SK-N-SH (cell line): ENCODE results near the gene GAB2.

Source experiments
- ELF1 ChIP-seq: IDR thresholded peaks from 2 replicates; pipeline ENCODE4 v1.4.0; 2012
- EZH2phosphoT487 ChIP-seq: fragments of 200-600 bp; sonication (generic); IDR thresholded peaks from 2 replicates; pipeline ENCODE4 v1.6.1; 2017; ENCODE audit warnings: low read depth, mixed run types, mild to moderate bottlenecking, antibody characterized with exemption, moderate library complexity, borderline replicate concordance
- NRF1 ChIP-seq: IDR thresholded peaks from 2 replicates; pipeline ENCODE4 v1.6.1; 2012; ENCODE audit warnings: low read depth, mild to moderate bottlenecking, low read length
- POLR2AphosphoS5 ChIP-seq: IDR thresholded peaks from 2 replicates; pipeline ENCODE4 v1.6.1; 2012; ENCODE audit warnings: low read depth, low read length
- RCOR1 ChIP-seq: fragments of 150-350 bp; IDR thresholded peaks from 2 replicates; pipeline ENCODE4 v1.6.1; 2017; ENCODE audit warnings: antibody characterized with exemption, low read length
- RXRA ChIP-seq: IDR thresholded peaks from 2 replicates; pipeline ENCODE4 v1.4.0; 2012; ENCODE audit warnings: low read depth, mild to moderate bottlenecking, borderline replicate concordance
- YY1 ChIP-seq: IDR thresholded peaks from 2 replicates; pipeline ENCODE4 v1.4.0; 2012; ENCODE audit warnings: low read depth, mild to moderate bottlenecking
- TF ChIP-seq, protein P1 (sequence below): fragments of 200-600 bp; sonication (generic); IDR thresholded peaks from 2 replicates; pipeline ENCODE4 v1.6.1; 2017; ENCODE audit warnings: antibody characterized with exemption, mild to moderate bottlenecking, moderate library complexity
- TF ChIP-seq, protein P2 (sequence below): IDR thresholded peaks from 2 replicates; pipeline ENCODE4 v1.6.1; 2012; ENCODE audit warnings: mild to moderate bottlenecking, low read depth, low read length, moderate library complexity

DNA sequence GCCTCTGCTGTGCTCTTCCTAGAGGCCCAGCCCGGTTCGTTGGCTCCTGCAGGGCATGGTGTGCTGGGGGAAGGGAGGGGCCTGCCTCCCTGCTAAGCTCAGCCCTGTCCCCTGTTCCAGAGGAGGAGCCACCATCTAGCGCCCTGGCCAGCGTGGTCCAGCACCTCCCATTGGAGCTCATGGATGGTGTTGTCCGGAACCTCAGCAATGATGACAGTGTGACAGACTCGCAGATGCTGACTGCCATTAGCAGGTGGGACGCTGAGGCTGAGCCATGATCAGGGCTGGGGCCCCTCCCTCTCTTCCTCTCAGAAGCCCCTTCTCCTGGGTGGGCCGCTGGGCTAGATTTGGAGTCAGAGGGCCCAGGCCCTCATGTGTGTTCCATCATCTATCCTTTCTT lies 219.8 kb downstream of the GAB2 start:
- TF ChIP-seq NRF1 (no peak), POLR2AphosphoS5 (no peak), EZH2phosphoT487 (no peak), RCOR1 (no peak), YY1 (no peak), ELF1 (no peak), RXRA (no peak)
- TF ChIP-seq, protein P1, sequence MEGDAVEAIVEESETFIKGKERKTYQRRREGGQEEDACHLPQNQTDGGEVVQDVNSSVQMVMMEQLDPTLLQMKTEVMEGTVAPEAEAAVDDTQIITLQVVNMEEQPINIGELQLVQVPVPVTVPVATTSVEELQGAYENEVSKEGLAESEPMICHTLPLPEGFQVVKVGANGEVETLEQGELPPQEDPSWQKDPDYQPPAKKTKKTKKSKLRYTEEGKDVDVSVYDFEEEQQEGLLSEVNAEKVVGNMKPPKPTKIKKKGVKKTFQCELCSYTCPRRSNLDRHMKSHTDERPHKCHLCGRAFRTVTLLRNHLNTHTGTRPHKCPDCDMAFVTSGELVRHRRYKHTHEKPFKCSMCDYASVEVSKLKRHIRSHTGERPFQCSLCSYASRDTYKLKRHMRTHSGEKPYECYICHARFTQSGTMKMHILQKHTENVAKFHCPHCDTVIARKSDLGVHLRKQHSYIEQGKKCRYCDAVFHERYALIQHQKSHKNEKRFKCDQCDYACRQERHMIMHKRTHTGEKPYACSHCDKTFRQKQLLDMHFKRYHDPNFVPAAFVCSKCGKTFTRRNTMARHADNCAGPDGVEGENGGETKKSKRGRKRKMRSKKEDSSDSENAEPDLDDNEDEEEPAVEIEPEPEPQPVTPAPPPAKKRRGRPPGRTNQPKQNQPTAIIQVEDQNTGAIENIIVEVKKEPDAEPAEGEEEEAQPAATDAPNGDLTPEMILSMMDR = no peak
- TF ChIP-seq, protein P2, sequence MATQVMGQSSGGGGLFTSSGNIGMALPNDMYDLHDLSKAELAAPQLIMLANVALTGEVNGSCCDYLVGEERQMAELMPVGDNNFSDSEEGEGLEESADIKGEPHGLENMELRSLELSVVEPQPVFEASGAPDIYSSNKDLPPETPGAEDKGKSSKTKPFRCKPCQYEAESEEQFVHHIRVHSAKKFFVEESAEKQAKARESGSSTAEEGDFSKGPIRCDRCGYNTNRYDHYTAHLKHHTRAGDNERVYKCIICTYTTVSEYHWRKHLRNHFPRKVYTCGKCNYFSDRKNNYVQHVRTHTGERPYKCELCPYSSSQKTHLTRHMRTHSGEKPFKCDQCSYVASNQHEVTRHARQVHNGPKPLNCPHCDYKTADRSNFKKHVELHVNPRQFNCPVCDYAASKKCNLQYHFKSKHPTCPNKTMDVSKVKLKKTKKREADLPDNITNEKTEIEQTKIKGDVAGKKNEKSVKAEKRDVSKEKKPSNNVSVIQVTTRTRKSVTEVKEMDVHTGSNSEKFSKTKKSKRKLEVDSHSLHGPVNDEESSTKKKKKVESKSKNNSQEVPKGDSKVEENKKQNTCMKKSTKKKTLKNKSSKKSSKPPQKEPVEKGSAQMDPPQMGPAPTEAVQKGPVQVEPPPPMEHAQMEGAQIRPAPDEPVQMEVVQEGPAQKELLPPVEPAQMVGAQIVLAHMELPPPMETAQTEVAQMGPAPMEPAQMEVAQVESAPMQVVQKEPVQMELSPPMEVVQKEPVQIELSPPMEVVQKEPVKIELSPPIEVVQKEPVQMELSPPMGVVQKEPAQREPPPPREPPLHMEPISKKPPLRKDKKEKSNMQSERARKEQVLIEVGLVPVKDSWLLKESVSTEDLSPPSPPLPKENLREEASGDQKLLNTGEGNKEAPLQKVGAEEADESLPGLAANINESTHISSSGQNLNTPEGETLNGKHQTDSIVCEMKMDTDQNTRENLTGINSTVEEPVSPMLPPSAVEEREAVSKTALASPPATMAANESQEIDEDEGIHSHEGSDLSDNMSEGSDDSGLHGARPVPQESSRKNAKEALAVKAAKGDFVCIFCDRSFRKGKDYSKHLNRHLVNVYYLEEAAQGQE = no peak
